Activated T-cell treated with anti-CD3 and anti-CD28 coated beads for 1 hour (primary cell): Measurements from ENCODE around the gene CNTN2.

ENCODE experiments used
- DNase-seq: peaks from one replicate; pipeline ENCODE4 v3.0.0-alpha.2; 2020; ENCODE audit warnings: low read depth

The CNTN2 gene

GRCh38 chr1:205056956-205057568, 14.1 kb downstream of the CNTN2 start:
- no peak for DNase-seq

- DNase-seq = no peak
These were observed 15.0 kb downstream of the CNTN2 start for GRCh38 chr1:205057808-205058575.

- DNase-seq = no peak
These were observed 15.8 kb downstream of the CNTN2 start for GRCh38 chr1:205058853-205059252.

GRCh38 chr1:205059660-205060059, 16.6 kb downstream of the CNTN2 start:
- no peak for DNase-seq

- DNase-seq = no peak
These were observed 17.7 kb downstream of the CNTN2 start for GRCh38 chr1:205060746-205061145.

GRCh38 chr1:205061227-205061626, 18.2 kb downstream of the CNTN2 start:
- DNase-seq = no peak

GRCh38 chr1:205061665-205062069, 18.7 kb downstream of the CNTN2 start:
- DNase-seq = peak; percentile 63

GRCh38 chr1:205062319-205062718, 19.3 kb downstream of the CNTN2 start:
- no peak for DNase-seq

GRCh38 chr1:205062895-205063294, 19.9 kb downstream of the CNTN2 start:
- DNase-seq = no peak

GRCh38 chr1:205064301-205064700, 21.3 kb downstream of the CNTN2 start:
- no peak for DNase-seq

GRCh38 chr1:205064741-205065316, 21.8 kb downstream of the CNTN2 start:
- DNase-seq = no peak

GRCh38 chr1:205065666-205066065, 22.7 kb downstream of the CNTN2 start:
- DNase-seq = no peak

- no peak for DNase-seq
These were observed 23.3 kb downstream of the CNTN2 start for GRCh38 chr1:205066141-205066818.

GRCh38 chr1:205067031-205067430, 24.0 kb downstream of the CNTN2 start:
- no peak for DNase-seq

GRCh38 chr1:205068001-205068400, 25.0 kb downstream of the CNTN2 start:
- DNase-seq = no peak

GRCh38 chr1:205068457-205069040, 25.5 kb downstream of the CNTN2 start:
- DNase-seq = no peak

GRCh38 chr1:205069371-205070125, 26.5 kb downstream of the CNTN2 start:
- no peak for DNase-seq

- DNase-seq = no peak
These were observed 28.0 kb downstream of the CNTN2 start for GRCh38 chr1:205071028-205071409.

- no peak for DNase-seq
These were observed 28.8 kb downstream of the CNTN2 start for GRCh38 chr1:205071801-205072200.

GRCh38 chr1:205072286-205072685, 29.3 kb downstream of the CNTN2 start:
- no peak for DNase-seq

- no peak for DNase-seq
These were observed 29.9 kb downstream of the CNTN2 start for GRCh38 chr1:205072881-205073280.

GRCh38 chr1:205073511-205073910, 30.5 kb downstream of the CNTN2 start:
- no peak for DNase-seq
